Smooth muscle cell (in vitro differentiated cells): Measurements from ENCODE around the gene KCNQ4. TPM values are rescaled to one million over a fixed set of nuclear protein-coding genes. Genes with fewer than 3 reads are reported as not detected.

Experiments used
- DNase-seq: peaks from one replicate; lab custom pipeline; 2025; ENCODE audit not compliant: unreplicated experiment; lab: John Stamatoyannopoulos, UW
- H2AFZ ChIP-seq: fragments of 200-600 bp; sonication (generic); 2 replicates; pipeline ENCODE4 v1.6.0; 2016; ENCODE audit warnings: antibody characterized with exemption, low read depth, mild to moderate bottlenecking
- H3F3A ChIP-seq: fragments of 200-600 bp; sonication (generic); 2 replicates; pipeline ENCODE4 v1.6.0; 2017; ENCODE audit warnings: antibody characterized with exemption, low read depth
- H3K27ac ChIP-seq: fragments of 200-600 bp; sonication (generic); 2 replicates; pipeline ENCODE4 v1.5.1; 2016; ENCODE audit warnings: low read depth, mild to moderate bottlenecking
- H3K27me3 ChIP-seq: fragments of 200-600 bp; sonication (generic); 2 replicates; pipeline ENCODE4 v1.6.1; 2016; ENCODE audit warnings: low read depth, mild to moderate bottlenecking
- H3K36me3 ChIP-seq: fragments of 200-600 bp; sonication (generic); 2 replicates; pipeline ENCODE4 v1.5.1; 2016; ENCODE audit warnings: low read depth
- H3K4me1 ChIP-seq: fragments of 200-600 bp; sonication (generic); 2 replicates; pipeline ENCODE4 v1.5.1; 2016; ENCODE audit warnings: low read depth
- H3K4me2 ChIP-seq: fragments of 200-600 bp; sonication (generic); 2 replicates; pipeline ENCODE4 v1.6.0; 2016; ENCODE audit warnings: mild to moderate bottlenecking
- H3K4me3 ChIP-seq: fragments of 200-600 bp; sonication (generic); 2 replicates; pipeline ENCODE4 v1.5.1; 2016; ENCODE audit warnings: mild to moderate bottlenecking
- H3K79me2 ChIP-seq: fragments of 200-600 bp; sonication (generic); 2 replicates; pipeline ENCODE4 v1.6.0; 2016; ENCODE audit warnings: low read depth, mild to moderate bottlenecking
- H3K9ac ChIP-seq: fragments of 200-600 bp; sonication (generic); 2 replicates; pipeline ENCODE4 v1.6.0; 2016; ENCODE audit warnings: low read depth
- H3K9me3 ChIP-seq: fragments of 200-600 bp; sonication (generic); replicated peaks from 2 replicates; pipeline ENCODE4 v1.5.1; 2016; ENCODE audit warnings: low read depth
- H4K20me1 ChIP-seq: fragments of 200-600 bp; sonication (generic); 2 replicates; pipeline ENCODE4 v1.6.0; 2016; ENCODE audit warnings: low read depth
- WGBS: methylation state at CpG from one replicate; pipeline ENCODE4 v1.1.7; 2016; ENCODE audit warnings: low lambda C conversion rate; 5-methylcytosine and 5-hydroxymethylcytosine counted together
- polyA plus RNA-seq: library from polyadenylated mRNA; unstranded; fragments of >200 nt; fragmentation: Nextera tagmentation; extraction: Ambion mirVana; gene quantifications from 2 replicates; pipeline ENCODE4 v1.2.1, GENCODE V29; 2016
- total RNA-seq: library from RNA; depleted of rRNA; stranded (reverse); fragments of >200 nt; gene quantifications from 2 replicates; pipeline ENCODE4 v1.2.3, GENCODE V29; 2014
- TF ChIP-seq, protein P1 (sequence below): fragments of 200-600 bp; sonication (generic); IDR thresholded peaks from 2 replicates; pipeline ENCODE4 v1.5.1; 2017; ENCODE audit warnings: borderline replicate concordance, mild to moderate bottlenecking, antibody characterized with exemption; ENCODE audit not compliant: insufficient read depth, poor library complexity, severe bottlenecking

The KCNQ4 gene
- total and polyA plus RNA-seq, 2 experiments from 2014 or later: 0.06 TPM; not detected in 1

DNA sequence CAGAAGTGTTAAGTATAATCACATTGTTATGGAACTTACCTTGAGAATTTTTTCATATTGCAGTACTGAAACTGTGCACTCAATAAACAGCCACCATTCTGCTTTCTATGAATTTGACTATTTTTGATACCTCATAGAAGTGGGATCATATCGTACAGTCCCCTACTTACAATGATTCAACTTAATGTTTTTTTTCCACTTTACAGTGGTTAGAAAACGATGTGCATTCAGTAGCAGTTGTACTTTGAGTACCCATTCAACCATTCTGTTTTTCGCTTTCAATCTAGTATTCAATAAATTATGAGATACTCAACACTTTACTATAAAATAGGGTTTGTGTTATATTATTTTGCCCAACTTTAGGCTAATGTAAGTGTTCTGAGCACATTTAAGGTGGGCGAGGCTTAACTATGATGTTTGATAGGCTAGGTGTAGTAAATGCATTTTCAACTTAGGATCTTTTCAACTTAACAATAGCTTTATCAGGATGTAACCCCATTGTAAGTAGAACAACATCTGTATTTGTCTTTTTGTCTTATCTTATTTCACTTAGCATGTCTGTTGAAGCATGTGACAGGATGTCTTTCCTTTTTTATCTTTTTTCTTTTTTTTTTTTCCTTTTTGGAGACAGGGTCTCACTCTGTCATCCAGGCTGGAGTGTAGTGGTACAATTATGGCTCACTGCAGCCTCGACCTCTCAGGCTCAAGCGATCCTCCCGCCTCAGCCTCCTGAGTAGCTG, 42.4 kb upstream of the KCNQ4 start:
- Histone ChIP-seq H3K4me1 (peaks cover 10% of the 10 kb centered on the region), H3K27me3 (no peaks in the 10 kb centered on the region), H3K27ac (no peak overlapping the region), H3K4me2 (no peak overlapping the region), H3K9ac (no peak overlapping the region), H3F3A (peaks cover 8% of the 10 kb centered on the region), H3K36me3 (no peaks in the 10 kb centered on the region), H2AFZ (no peak overlapping the region), H3K4me3 (no peak overlapping the region), H3K9me3 (no peaks in the 10 kb centered on the region), H3K79me2 (no peaks in the 10 kb centered on the region), H4K20me1 (peaks cover 94% of the 10 kb centered on the region)
- no peak for DNase-seq
- TF ChIP-seq, protein P1, sequence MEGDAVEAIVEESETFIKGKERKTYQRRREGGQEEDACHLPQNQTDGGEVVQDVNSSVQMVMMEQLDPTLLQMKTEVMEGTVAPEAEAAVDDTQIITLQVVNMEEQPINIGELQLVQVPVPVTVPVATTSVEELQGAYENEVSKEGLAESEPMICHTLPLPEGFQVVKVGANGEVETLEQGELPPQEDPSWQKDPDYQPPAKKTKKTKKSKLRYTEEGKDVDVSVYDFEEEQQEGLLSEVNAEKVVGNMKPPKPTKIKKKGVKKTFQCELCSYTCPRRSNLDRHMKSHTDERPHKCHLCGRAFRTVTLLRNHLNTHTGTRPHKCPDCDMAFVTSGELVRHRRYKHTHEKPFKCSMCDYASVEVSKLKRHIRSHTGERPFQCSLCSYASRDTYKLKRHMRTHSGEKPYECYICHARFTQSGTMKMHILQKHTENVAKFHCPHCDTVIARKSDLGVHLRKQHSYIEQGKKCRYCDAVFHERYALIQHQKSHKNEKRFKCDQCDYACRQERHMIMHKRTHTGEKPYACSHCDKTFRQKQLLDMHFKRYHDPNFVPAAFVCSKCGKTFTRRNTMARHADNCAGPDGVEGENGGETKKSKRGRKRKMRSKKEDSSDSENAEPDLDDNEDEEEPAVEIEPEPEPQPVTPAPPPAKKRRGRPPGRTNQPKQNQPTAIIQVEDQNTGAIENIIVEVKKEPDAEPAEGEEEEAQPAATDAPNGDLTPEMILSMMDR: no peak
- WGBS: 97% methylated on average over 7 of the region's 7 CpGs

DNA sequence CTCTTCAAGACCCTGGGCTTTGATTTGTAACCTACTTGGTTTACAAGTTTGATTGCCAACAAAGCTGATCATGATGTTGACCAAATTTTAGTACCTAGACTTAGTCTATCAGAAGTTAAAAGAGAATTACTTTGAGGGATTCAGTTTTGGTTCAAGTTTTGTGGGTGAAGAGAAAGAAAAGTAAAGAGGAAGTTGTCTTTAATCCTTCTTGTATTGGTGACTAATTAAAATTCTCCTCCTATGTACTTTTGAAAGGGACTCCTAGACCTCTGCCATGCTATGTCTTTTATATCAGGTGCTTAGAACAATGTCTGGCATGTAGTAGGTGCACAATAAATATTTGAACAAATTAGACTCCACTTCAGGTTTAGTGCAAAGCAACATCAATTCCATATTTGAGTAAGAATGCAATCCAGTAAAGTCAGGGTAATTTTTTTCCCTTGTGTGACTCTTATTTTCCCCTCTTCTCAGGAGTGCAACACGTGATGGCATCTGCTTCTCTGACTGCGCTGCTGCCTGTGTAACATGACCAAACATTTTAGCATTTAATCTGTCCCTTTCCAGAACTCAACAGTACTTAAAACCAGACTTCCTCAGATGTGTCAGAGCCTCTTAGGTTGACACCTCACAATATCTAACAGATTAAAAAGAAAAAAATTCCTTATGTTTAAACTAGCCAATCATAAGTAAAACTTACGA, 41.1 kb upstream of the KCNQ4 start:
- 39% methylated on average over 3 of the region's 3 CpGs for WGBS
- H3F3A ChIP-seq: peaks cover 8% of the 10 kb centered on the region
- DNase-seq: no peak
- no peak overlapping the region for H3K4me2 ChIP-seq
- H3K9ac ChIP-seq: no peak overlapping the region
- no peaks in the 10 kb centered on the region for H3K36me3 ChIP-seq
- no peaks in the 10 kb centered on the region for H3K9me3 ChIP-seq
- TF ChIP-seq, protein P1: no peak
- H3K27me3 ChIP-seq: no peaks in the 10 kb centered on the region
- H4K20me1 ChIP-seq: peaks cover 94% of the 10 kb centered on the region
- H3K27ac ChIP-seq: no peak overlapping the region
- peaks cover 8% of the 10 kb centered on the region for H3K4me1 ChIP-seq
- H2AFZ ChIP-seq: no peak overlapping the region
- H3K4me3 ChIP-seq: no peak overlapping the region
- H3K79me2 ChIP-seq: no peaks in the 10 kb centered on the region

DNA sequence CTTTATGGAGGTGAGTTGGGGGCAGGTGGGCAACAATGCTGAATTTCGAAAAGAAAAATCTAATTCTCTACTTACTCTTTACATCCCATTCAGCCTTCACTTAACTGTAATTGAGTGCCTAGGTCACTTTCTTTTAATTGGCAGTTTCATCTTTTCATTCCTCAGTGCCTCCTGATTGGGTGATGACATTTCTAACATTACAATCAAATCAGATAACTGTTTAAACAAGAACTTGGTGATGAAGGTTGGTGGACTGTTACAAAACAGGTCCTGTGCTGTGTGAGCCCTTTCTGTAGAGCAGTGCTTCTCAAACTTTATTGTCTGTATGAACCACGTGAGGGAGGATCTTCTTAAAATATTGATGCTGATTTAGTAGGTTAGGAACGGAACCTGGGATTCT, 40.1 kb upstream of the KCNQ4 start:
- Histone ChIP-seq H3K27me3 (no peaks in the 10 kb centered on the region), H4K20me1 (peaks cover 96% of the 10 kb centered on the region), H2AFZ (no peak overlapping the region), H3K9me3 (no peaks in the 10 kb centered on the region), H3K4me1 (peaks cover 8% of the 10 kb centered on the region), H3K36me3 (no peaks in the 10 kb centered on the region), H3K79me2 (no peaks in the 10 kb centered on the region), H3K4me2 (no peak overlapping the region), H3K27ac (no peak overlapping the region), H3K9ac (no peak overlapping the region), H3K4me3 (no peak overlapping the region), H3F3A (peaks cover 8% of the 10 kb centered on the region)
- DNase-seq: no peak
- TF ChIP-seq, protein P1: no peak
- WGBS: 98% methylated on average over 3 of the region's 3 CpGs

DNA sequence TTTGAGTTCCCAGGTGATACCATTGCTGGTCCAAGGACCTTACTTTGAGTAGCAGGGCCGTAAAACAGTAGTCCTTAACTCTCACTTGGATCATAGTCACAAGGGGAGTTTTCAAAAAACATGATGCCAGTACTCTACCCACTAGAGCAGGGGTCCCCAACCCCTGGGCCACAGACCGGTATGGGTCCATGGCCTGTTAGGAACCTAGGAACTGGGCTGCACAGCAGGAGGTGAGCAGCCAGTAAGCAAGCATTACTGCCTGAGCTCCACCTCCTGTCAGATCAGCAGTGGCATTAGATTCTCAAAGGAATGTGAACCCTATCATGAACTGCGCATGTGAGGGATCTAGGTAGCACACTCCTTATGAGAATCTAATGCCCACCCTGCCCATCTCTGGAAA, 39.7 kb upstream of the KCNQ4 start:
- Histone ChIP-seq H3K9me3 (no peaks in the 10 kb centered on the region), H3F3A (peaks cover 8% of the 10 kb centered on the region), H3K27me3 (no peaks in the 10 kb centered on the region), H4K20me1 (peaks cover 97% of the 10 kb centered on the region), H3K36me3 (no peaks in the 10 kb centered on the region), H3K4me1 (peaks cover 8% of the 10 kb centered on the region), H2AFZ (no peak overlapping the region), H3K4me2 (no peak overlapping the region), H3K27ac (no peak overlapping the region), H3K79me2 (no peaks in the 10 kb centered on the region), H3K9ac (no peak overlapping the region), H3K4me3 (no peak overlapping the region)
- TF ChIP-seq, protein P1: no peak
- WGBS: 93% methylated on average over 3 of the region's 3 CpGs
- DNase-seq: no peak
